Left renal cortex interstitium (tissue), 4 donors: ENCODE data around the gene PLPPR2. TPM values are rescaled to one million over a fixed set of nuclear protein-coding genes. Genes with fewer than 3 reads are reported as not detected.
A peak's percentile ranks its signal among the peaks of the same experiment; 100 is the strongest.
"Not testable (repeated sequence)": the region's sequence is repeated elsewhere in the genome, so short reads cannot be mapped to it uniquely, and the experiment has no call there.

ENCODE experiments used
- DNase-seq, 4 donors: peaks; one replicate each; pipeline ENCODE4 v3.0.0-alpha.2; 2013; ENCODE audit warnings: low read depth in 4 of 4, low spot score in 2 of 4, missing footprints in 1 of 4
- polyA plus RNA-seq, 4 donors: library from polyadenylated mRNA; unstranded; fragments of 120-200 nt; gene quantifications; one replicate each; pipeline ENCODE4 v1.2.1, GENCODE V29; 2013; ENCODE audit not compliant: insufficient read length in 4 of 4

Gene PLPPR2
- polyA plus RNA-seq, 4 donors: 10.2 to 21.2 (median 17.8) TPM

- DNase-seq: no peak
These were observed 12.3 kb downstream of the PLPPR2 start for GRCh38 chr19:11367528-11367927.

GRCh38 chr19:11370744-11371143 is 15.5 kb downstream of the PLPPR2 start:
- DNase-seq: no peak

- no peak for DNase-seq
These were observed 18.1 kb downstream of the PLPPR2 start for GRCh38 chr19:11373166-11373884.

GRCh38 chr19:11373885-11374432 is 18.7 kb downstream of the PLPPR2 start:
- DNase-seq: no peak

GRCh38 chr19:11374433-11375142 is 19.4 kb downstream of the PLPPR2 start, which contains the start of gene SWSAP1:
SWSAP1 (plus strand) TSS chr19:11374666; CDS start chr19:11374681, 15 bp downstream.
- peak; percentile 98 to 99 (median 99) for DNase-seq

GRCh38 chr19:11375143-11375948 is 20.1 kb downstream of the PLPPR2 start:
- DNase-seq: no peak

- DNase-seq: no peak
These were observed 22.0 kb downstream of the PLPPR2 start for GRCh38 chr19:11377237-11377636.

GRCh38 chr19:11377756-11378155 is 22.5 kb downstream of the PLPPR2 start:
- no peak for DNase-seq

- no peak for DNase-seq
These were observed 23.3 kb downstream of the PLPPR2 start for GRCh38 chr19:11378319-11379189.

- DNase-seq: not testable (repeated sequence)
These were observed 24.1 kb downstream of the PLPPR2 start for GRCh38 chr19:11379269-11379845.

- DNase-seq: no peak
These were observed 24.7 kb downstream of the PLPPR2 start for GRCh38 chr19:11379857-11380350.

- DNase-seq: peak; percentile 87 to 95 (median 92)
These were observed 25.7 kb downstream of the PLPPR2 start for GRCh38 chr19:11380653-11381537.

GRCh38 chr19:11382898-11383705 is 27.9 kb downstream of the PLPPR2 start:
- DNase-seq: no peak

GRCh38 chr19:11383706-11384048 is 28.4 kb downstream of the PLPPR2 start:
- no peak for DNase-seq

GRCh38 chr19:11384778-11385129 is 29.5 kb downstream of the PLPPR2 start:
- DNase-seq: no peak

- DNase-seq: no peak
These were observed 32.2 kb downstream of the PLPPR2 start for GRCh38 chr19:11387162-11388034.

GRCh38 chr19:11390359-11390758 is 35.1 kb downstream of the PLPPR2 start:
- no peak for DNase-seq
